ENCODE measurements around the gene RPL37.
A peak's percentile ranks its signal among the peaks of the same experiment; 100 is the strongest.
"Not testable (repeated sequence)": the region's sequence is repeated elsewhere in the genome, so short reads cannot be mapped to it uniquely, and the experiment has no call there.

RPL37 gene

DNA sequence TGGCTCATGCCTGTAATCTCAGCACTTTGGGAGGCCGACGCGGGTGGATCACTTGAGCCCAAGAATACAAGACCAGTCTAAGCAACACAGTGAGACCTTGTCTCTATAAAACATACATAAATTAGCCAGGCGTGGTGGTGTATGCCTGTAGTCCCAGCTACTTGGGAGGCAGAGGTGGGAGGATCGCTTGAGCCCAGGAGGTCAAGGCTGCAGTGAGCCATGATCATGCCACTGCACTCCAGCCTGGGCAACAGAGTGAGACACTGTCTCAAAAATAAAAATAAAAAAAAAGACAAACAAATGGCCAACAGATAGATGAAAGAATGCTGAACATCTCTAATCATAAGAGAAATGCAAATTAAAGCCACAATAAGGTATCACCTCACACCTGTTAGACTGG lies 46.1 kb downstream of the RPL37 start:
- CTCF ChIA-PET; H3K27ac ChIP-seq (ENCODE audit: extremely low read depth, low read depth, low read length); H3K9me3 ChIP-seq (ENCODE audit: control insufficient read depth, insufficient read depth, low read depth, low read length); H3K4me3 ChIP-seq (ENCODE audit: low read depth, low read length); POLR2A ChIA-PET: not testable (repeated sequence)
- TF ChIP-seq ZNF121 (tag by site-specific recombination; IDR thresholded peaks at IDR 0.05) = 0 out of 2 replicates have a peak, but pooled peaks have one; percentile 22
- Histone ChIP-seq H3K4me1 (ENCODE audit: control insufficient read depth, insufficient read depth, low read length) (peaks cover 11% of the 10 kb centered on the region), H3K36me3 (ENCODE audit: control insufficient read depth in 2 of 2, insufficient read depth in 1 of 2, low read length in 2 of 2) (peaks cover 0 to 11% of the 10 kb centered on the region in 2 experiments; a peak in 1 of 3 replicates)

- ChIA-PET POLR2A (no interaction called here), CTCF (no interaction called here)
- peaks cover 0 to 11% of the 10 kb centered on the region in 2 experiments; a peak in 1 of 3 replicates for H3K36me3 ChIP-seq (ENCODE audit: control insufficient read depth in 2 of 2, insufficient read depth in 1 of 2, low read length in 2 of 2)
- TF ChIP-seq SETDB1 (IDR thresholded peaks at IDR 0.05; ENCODE audit: insufficient read length, low read length) = peak; percentile 52
- TF ChIP-seq ZNF133 (tag by site-specific recombination; IDR thresholded peaks at IDR 0.05) = no peak
- TF ChIP-seq, protein P1, sequence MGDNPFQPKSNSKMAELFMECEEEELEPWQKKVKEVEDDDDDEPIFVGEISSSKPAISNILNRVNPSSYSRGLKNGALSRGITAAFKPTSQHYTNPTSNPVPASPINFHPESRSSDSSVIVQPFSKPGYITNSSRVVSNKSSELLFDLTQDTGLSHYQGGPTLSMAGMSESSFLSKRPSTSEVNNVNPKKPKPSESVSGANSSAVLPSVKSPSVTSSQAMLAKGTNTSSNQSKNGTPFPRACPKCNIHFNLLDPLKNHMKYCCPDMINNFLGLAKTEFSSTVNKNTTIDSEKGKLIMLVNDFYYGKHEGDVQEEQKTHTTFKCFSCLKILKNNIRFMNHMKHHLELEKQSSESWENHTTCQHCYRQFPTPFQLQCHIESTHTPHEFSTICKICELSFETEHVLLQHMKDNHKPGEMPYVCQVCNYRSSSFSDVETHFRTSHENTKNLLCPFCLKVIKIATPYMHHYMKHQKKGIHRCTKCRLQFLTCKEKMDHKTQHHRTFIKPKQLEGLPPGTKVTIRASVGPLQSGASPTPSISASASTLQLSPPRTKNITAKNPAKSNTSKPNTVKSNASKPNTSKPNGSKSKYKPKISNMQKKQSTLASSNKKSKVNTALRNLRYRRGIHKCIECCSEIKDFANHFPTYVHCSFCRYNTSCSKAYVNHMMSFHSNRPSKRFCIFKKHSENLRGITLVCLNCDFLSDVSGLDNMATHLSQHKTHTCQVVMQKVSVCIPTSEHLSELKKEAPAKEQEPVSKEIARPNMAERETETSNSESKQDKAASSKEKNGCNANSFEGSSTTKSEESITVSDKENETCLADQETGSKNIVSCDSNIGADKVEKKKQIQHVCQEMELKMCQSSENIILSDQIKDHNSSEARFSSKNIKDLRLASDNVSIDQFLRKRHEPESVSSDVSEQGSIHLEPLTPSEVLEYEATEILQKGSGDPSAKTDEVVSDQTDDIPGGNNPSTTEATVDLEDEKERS (tag by site-specific recombination; IDR thresholded peaks at IDR 0.05) = 0 out of 2 replicates have a peak, but pooled peaks have one; percentile 74
- TF ChIP-seq ZNF580 (tag by site-specific recombination; IDR thresholded peaks at IDR 0.05) = peak; percentile 36; the same call in 1 of the 2 replicates
- no peak overlapping the region for H3K4me3 ChIP-seq (ENCODE audit: low read depth, low read length)
- H3K9me3 ChIP-seq (ENCODE audit: control insufficient read depth, insufficient read depth, low read depth, low read length) = no peaks in the 10 kb centered on the region
- H3K4me1 ChIP-seq (ENCODE audit: control insufficient read depth, insufficient read depth, low read length) = peaks cover 11% of the 10 kb centered on the region
- H3K27ac ChIP-seq (ENCODE audit: extremely low read depth, low read depth, low read length) = no peak overlapping the region
Observed at GRCh38 chr5:40787986-40788385, 47.0 kb downstream of the RPL37 start.

DNA sequence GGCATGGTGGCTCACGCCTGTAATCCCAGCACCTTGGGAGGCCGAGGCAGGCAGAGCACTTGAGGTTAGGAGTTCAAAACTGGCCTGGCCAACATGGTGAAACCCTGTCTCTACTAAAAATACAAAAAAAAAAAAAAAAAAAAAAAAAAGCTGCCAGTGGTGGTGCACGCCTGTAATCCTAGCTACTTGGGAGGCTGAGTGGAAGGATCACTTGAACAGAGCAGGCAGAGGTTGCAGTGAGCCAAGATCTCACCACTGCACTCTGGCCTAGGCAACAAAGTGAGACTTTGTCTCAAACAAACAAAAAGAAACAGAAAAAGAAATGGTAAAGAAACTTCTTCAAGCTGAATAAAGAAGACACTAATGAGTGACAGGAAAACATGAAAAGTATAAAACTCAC lies 48.4 kb downstream of the RPL37 start:
- POLR2A ChIA-PET; H3K27ac ChIP-seq (ENCODE audit: extremely low read depth, low read depth, low read length); H3K4me1 ChIP-seq (ENCODE audit: control insufficient read depth, insufficient read depth, low read length); H3K36me3 ChIP-seq (ENCODE audit: control insufficient read depth in 2 of 2, insufficient read depth in 1 of 2, low read length in 2 of 2); H3K9me3 ChIP-seq (ENCODE audit: control insufficient read depth, insufficient read depth, low read depth, low read length); H3K4me3 ChIP-seq (ENCODE audit: low read depth, low read length): not testable (repeated sequence)
- CTCF ChIA-PET = interaction anchor here (0.7 to 0.9 kb wide), 3 partner anchors 51 to 1206 kb away, joined by 3 to 4 read pairs (median 4); no protein-coding TSS in a partner anchor
- TF ChIP-seq, protein P2, sequence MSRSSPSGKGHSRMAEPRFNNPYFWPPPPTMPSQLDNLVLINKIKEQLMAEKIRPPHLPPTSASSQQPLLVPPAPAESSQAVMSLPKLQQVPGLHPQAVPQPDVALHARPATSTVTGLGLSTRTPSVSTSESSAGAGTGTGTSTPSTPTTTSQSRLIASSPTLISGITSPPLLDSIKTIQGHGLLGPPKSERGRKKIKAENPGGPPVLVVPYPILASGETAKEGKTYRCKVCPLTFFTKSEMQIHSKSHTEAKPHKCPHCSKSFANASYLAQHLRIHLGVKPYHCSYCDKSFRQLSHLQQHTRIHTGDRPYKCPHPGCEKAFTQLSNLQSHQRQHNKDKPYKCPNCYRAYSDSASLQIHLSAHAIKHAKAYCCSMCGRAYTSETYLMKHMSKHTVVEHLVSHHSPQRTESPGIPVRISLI (tag by site-specific recombination; IDR thresholded peaks at IDR 0.05) = peak; percentile 57; the same call in 1 of the 2 replicates

GRCh38 chr5:40784916-40785315 lies 50.1 kb downstream of the RPL37 start:
- no peak overlapping the region for H3K4me3 ChIP-seq (ENCODE audit: low read depth, low read length)
- H3K9me3 ChIP-seq (ENCODE audit: control insufficient read depth, insufficient read depth, low read depth, low read length) = no peaks in the 10 kb centered on the region
- H3K36me3 ChIP-seq (ENCODE audit: control insufficient read depth in 2 of 2, insufficient read depth in 1 of 2, low read length in 2 of 2) = peaks cover 0 to 7% of the 10 kb centered on the region in 2 experiments; a peak in 1 of 3 replicates
- H3K27ac ChIP-seq (ENCODE audit: extremely low read depth, low read depth, low read length) = no peak overlapping the region
- TF ChIP-seq OVOL3 (tag by site-specific recombination; IDR thresholded peaks at IDR 0.05) (no peak), ZNF184 (tag by site-specific recombination; IDR thresholded peaks at IDR 0.05) (no peak), KLF10 (tag by site-specific recombination; IDR thresholded peaks at IDR 0.05) (no peak), GFI1B (tag by site-specific recombination; IDR thresholded peaks at IDR 0.05) (no peak), ZBTB48 (tag by site-specific recombination; IDR thresholded peaks at IDR 0.05) (no peak)
- ChIA-PET CTCF (interaction anchor here (1.2 kb wide), 1 partner anchor 50 kb away, joined by 4 read pairs; no protein-coding TSS in a partner anchor), POLR2A (no interaction called here)
- no peaks in the 10 kb centered on the region; the same call in 1 of the 2 replicates for H3K4me1 ChIP-seq (ENCODE audit: control insufficient read depth, insufficient read depth, low read length)

Measured in HEK293 (cell line).